Fibroblast of lung (primary cell): ENCODE results near the gene FUT4.
"Not testable (repeated sequence)": the region's sequence is repeated elsewhere in the genome, so short reads cannot be mapped to it uniquely, and the experiment has no call there.

Experiments
- EZH2 ChIP-seq: IDR thresholded peaks from 2 replicates; pipeline ENCODE4 v1.5.1; 2012; ENCODE audit warnings: low read length, control low read depth, mild to moderate bottlenecking; ENCODE audit errors: missing control alignments
- TF ChIP-seq, protein P1 (sequence below), 2 donors: IDR thresholded peaks in 1 of 2; conservative IDR thresholded peaks in 1 of 2; 1 replicate in 1 of 2; 2 replicates in 1 of 2; pipeline ENCODE4 v1.5.1; 2011 to 2012; ENCODE audit warnings: low read length in 2 of 2, control low read depth in 1 of 2, inconsistent platforms in 1 of 2, low read depth in 1 of 2, mild to moderate bottlenecking in 1 of 2

DNA sequence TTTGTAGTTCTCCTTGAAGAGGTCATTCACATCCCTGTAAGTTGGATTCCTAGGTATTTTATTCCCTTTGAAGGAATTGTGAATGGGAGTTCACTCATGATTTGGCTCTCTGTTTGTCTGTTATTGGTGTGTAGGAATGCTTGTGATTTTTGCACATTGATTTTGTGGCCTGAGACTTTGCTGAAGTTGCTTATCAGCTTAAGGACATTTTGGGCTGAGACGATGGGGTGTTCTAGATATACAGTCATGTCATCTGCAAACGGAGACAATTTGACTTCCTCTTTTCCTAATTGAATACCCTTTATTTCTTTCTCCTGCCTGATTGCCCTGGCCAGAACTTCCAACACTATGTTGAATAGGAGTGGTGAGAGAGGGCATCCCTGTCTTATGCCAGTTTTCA, 29.3 kb downstream of the FUT4 start:
- TF ChIP-seq, protein P1, sequence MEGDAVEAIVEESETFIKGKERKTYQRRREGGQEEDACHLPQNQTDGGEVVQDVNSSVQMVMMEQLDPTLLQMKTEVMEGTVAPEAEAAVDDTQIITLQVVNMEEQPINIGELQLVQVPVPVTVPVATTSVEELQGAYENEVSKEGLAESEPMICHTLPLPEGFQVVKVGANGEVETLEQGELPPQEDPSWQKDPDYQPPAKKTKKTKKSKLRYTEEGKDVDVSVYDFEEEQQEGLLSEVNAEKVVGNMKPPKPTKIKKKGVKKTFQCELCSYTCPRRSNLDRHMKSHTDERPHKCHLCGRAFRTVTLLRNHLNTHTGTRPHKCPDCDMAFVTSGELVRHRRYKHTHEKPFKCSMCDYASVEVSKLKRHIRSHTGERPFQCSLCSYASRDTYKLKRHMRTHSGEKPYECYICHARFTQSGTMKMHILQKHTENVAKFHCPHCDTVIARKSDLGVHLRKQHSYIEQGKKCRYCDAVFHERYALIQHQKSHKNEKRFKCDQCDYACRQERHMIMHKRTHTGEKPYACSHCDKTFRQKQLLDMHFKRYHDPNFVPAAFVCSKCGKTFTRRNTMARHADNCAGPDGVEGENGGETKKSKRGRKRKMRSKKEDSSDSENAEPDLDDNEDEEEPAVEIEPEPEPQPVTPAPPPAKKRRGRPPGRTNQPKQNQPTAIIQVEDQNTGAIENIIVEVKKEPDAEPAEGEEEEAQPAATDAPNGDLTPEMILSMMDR (conservative IDR thresholded peaks at IDR 0.05 in 1 of 2, IDR thresholded peaks at IDR 0.05 in 1 of 2; ENCODE audit: low read depth in 1 of 2, low read length in 2 of 2), result not testable (repeated sequence)
- not testable (repeated sequence) for TF ChIP-seq EZH2
